ENCODE measurements around the gene TFB2M.

- peak; percentile 52 for TF ChIP-seq POLR2A (IDR thresholded peaks at IDR 0.05; ENCODE audit: low read depth, low read length)
- no peak for TF ChIP-seq CTCF (IDR thresholded peaks at IDR 0.05 in 2 of 3, conservative IDR thresholded peaks at IDR 0.05 in 1 of 3; ENCODE audit: control insufficient read depth in 2 of 3, extremely low read depth in 1 of 3, insufficient read depth in 1 of 3, low read depth in 3 of 3, low read length in 3 of 3)
- TF ChIP-seq ZBED1 (IDR thresholded peaks at IDR 0.05; ENCODE audit: borderline replicate concordance), result no peak
- TF ChIP-seq ZNF24 (IDR thresholded peaks at IDR 0.05), result no peak
- no peak for TF ChIP-seq BCLAF1 (IDR thresholded peaks at IDR 0.05)
- no peak for TF ChIP-seq JUNB (IDR thresholded peaks at IDR 0.05)
- no peak for TF ChIP-seq JUND (IDR thresholded peaks at IDR 0.05; ENCODE audit: low read depth, low read length)
- TF ChIP-seq SPI1 (IDR thresholded peaks at IDR 0.05; ENCODE audit: borderline replicate concordance, insufficient read depth, low read depth, low read length), result no peak
- TF ChIP-seq ZBTB40 (IDR thresholded peaks at IDR 0.05; ENCODE audit: borderline replicate concordance), result no peak
- TF ChIP-seq REST (IDR thresholded peaks at IDR 0.05; ENCODE audit: low read depth, low read length), result no peak
- TF ChIP-seq SUZ12 (IDR thresholded peaks at IDR 0.05; ENCODE audit: unreplicated experiment), result no peak
Observed at GRCh38 chr1:246527402-246528088, 38.5 kb downstream of the TFB2M start.
